ENCODE measurements around the gene CLDN6. TPM values are rescaled to one million over a fixed set of nuclear protein-coding genes. Genes with fewer than 3 reads are reported as not detected.

Gene CLDN6
- total and polyA plus RNA-seq, 9 of the 15 experiments (the other 6 are each of a cell fraction or from before 2014, with no cell fraction given), result 0.22 to 0.75 (median 0.38) TPM; not detected in 3

- TF ChIP-seq UBTF (IDR thresholded peaks at IDR 0.05; ENCODE audit: borderline replicate concordance in 1 of 2, low read depth in 2 of 2, low read length in 2 of 2), result 0 out of 4 replicates have a peak, but pooled peaks of 1 of the 2 experiments have one; percentile 3
- TF ChIP-seq SRSF3 (IDR thresholded peaks at IDR 0.05; ENCODE audit: insufficient read depth, low read length), result no peak
- no peak for TF ChIP-seq RFX1 (IDR thresholded peaks at IDR 0.05)
- TF ChIP-seq ARID4B (CRISPR knock-in tag; IDR thresholded peaks at IDR 0.05), result 0 out of 2 replicates have a peak, but pooled peaks have one; percentile 55
- TF ChIP-seq TAF1 (IDR thresholded peaks at IDR 0.05; ENCODE audit: control insufficient read depth, extremely low read depth, insufficient read depth, low read length, severe bottlenecking), result peak; percentile 22
- no peak for TF ChIP-seq ZNF699 (CRISPR knock-in tag; IDR thresholded peaks at IDR 0.05; ENCODE audit: insufficient replicate concordance)
- TF ChIP-seq ZFP36 (IDR thresholded peaks at IDR 0.05; ENCODE audit: low read depth, low read length, partially characterized antibody), result no peak
- no peak for TF ChIP-seq NFYB (IDR thresholded peaks at IDR 0.05; ENCODE audit: extremely low read depth, insufficient read length)
- no peak for TF ChIP-seq ATF3 (IDR thresholded peaks at IDR 0.05)
- no peak for TF ChIP-seq ATF3 (CRISPR knock-in tag; conservative IDR thresholded peaks at IDR 0.05)
- TF ChIP-seq ZNF121 (CRISPR knock-in tag; conservative IDR thresholded peaks at IDR 0.05), result no peak
- 0 out of 2 replicates have a peak, but pooled peaks have one; percentile 11 for TF ChIP-seq SPI1 (IDR thresholded peaks at IDR 0.05; ENCODE audit: borderline replicate concordance, low read depth, low read length)
- no peak for TF ChIP-seq ZNF76 (CRISPR knock-in tag; IDR thresholded peaks at IDR 0.05; ENCODE audit: borderline replicate concordance)
- TF ChIP-seq NKRF (IDR thresholded peaks at IDR 0.05; ENCODE audit: borderline replicate concordance), result 0 out of 2 replicates have a peak, but pooled peaks have one; percentile 4
- TF ChIP-seq ZNF551 (CRISPR knock-in tag; IDR thresholded peaks at IDR 0.05), result no peak
- TF ChIP-seq MTF1 (CRISPR knock-in tag; IDR thresholded peaks at IDR 0.05; ENCODE audit: borderline replicate concordance), result 0 out of 2 replicates have a peak, but pooled peaks have one; percentile 44
Measured at GRCh38 chr16:3021449-3022207, 3.6 kb upstream of the CLDN6 start (continued).

Data from K562 (cell line).